Amygdala (tissue), 56 donors: ENCODE results near the gene ERC2.

Source experiments
- DNase-seq, 56 donors: peaks; one replicate each; lab custom pipeline; 2025; lab: John Stamatoyannopoulos, UW

ERC2 gene

GRCh38 chr3:55557549-55557948, 910.7 kb downstream of the ERC2 start:
- DNase-seq, result no peak

GRCh38 chr3:55556619-55557537, 911.4 kb downstream of the ERC2 start:
- peak in 1 of 56 donors; percentile 2 for DNase-seq

- peak in 5 of 56 donors; percentile 4 to 15 (median 13) for DNase-seq
These were observed 912.2 kb downstream of the ERC2 start for GRCh38 chr3:55555873-55556618.

- no peak for DNase-seq
These were observed 913.4 kb downstream of the ERC2 start for GRCh38 chr3:55554634-55555425.

- DNase-seq, result no peak
These were observed 916.6 kb downstream of the ERC2 start for GRCh38 chr3:55551644-55552043.

GRCh38 chr3:55549177-55549576, 919.1 kb downstream of the ERC2 start:
- no peak for DNase-seq

- no peak for DNase-seq
These were observed 921.2 kb downstream of the ERC2 start for GRCh38 chr3:55546866-55547669.

GRCh38 chr3:55545995-55546394, 922.3 kb downstream of the ERC2 start:
- DNase-seq, result no peak

- no peak for DNase-seq
These were observed 924.0 kb downstream of the ERC2 start for GRCh38 chr3:55544219-55544618.

- DNase-seq, result no peak
These were observed 925.1 kb downstream of the ERC2 start for GRCh38 chr3:55543181-55543614.

GRCh38 chr3:55541456-55541855, 926.8 kb downstream of the ERC2 start:
- DNase-seq, result no peak

- no peak for DNase-seq
These were observed 927.3 kb downstream of the ERC2 start for GRCh38 chr3:55541016-55541415.

- no peak for DNase-seq
These were observed 927.7 kb downstream of the ERC2 start for GRCh38 chr3:55540579-55540978.

- no peak for DNase-seq
These were observed 930.1 kb downstream of the ERC2 start for GRCh38 chr3:55538158-55538557.

GRCh38 chr3:55537563-55537962, 930.7 kb downstream of the ERC2 start:
- DNase-seq, result no peak

- DNase-seq, result no peak
These were observed 931.1 kb downstream of the ERC2 start for GRCh38 chr3:55537129-55537528.

GRCh38 chr3:55534876-55535275, 933.4 kb downstream of the ERC2 start:
- no peak for DNase-seq

GRCh38 chr3:55532806-55533205, 935.5 kb downstream of the ERC2 start:
- DNase-seq, result no peak

- no peak for DNase-seq
These were observed 936.9 kb downstream of the ERC2 start for GRCh38 chr3:55531321-55531720.

- DNase-seq, result no peak
These were observed 940.9 kb downstream of the ERC2 start for GRCh38 chr3:55527361-55527760.
